Astrocyte (in vitro differentiated cells and primary cell): ENCODE results near the gene LAMA1. TPM values are rescaled to one million over a fixed set of nuclear protein-coding genes. Genes with fewer than 3 reads are reported as not detected.

ENCODE experiments used
- DNase-seq: peaks from one replicate; pipeline ENCODE4 v3.0.0-alpha.2; 2010; ENCODE audit warnings: low read depth
- FAIRE-seq: peaks from 2 replicates; lab custom pipeline; 2011; peaks lifted over from hg19 to GRCh38; lab: Jason Lieb, UNC
- H2AFZ ChIP-seq: 2 replicates; pipeline ENCODE4 v1.6.0; 2012; ENCODE audit warnings: low read depth, low read length, inconsistent platforms
- H3K27ac ChIP-seq: 2 replicates; pipeline ENCODE4 v1.5.1; 2011; ENCODE audit warnings: low read depth, low read length, inconsistent platforms
- H3K27me3 ChIP-seq: 2 replicates; pipeline ENCODE4 v1.6.0; 2011; ENCODE audit warnings: low read length, inconsistent platforms; ENCODE audit not compliant: insufficient read depth
- H3K36me3 ChIP-seq: 2 replicates; pipeline ENCODE4 v1.5.1; 2011; ENCODE audit warnings: low read length, inconsistent platforms; ENCODE audit not compliant: insufficient read depth
- H3K4me1 ChIP-seq: 2 replicates; pipeline ENCODE4 v1.5.1; 2011; ENCODE audit warnings: low read length, inconsistent platforms; ENCODE audit not compliant: insufficient read depth
- H3K4me2 ChIP-seq: 2 replicates; pipeline ENCODE4 v1.6.0; 2012; ENCODE audit warnings: low read length, inconsistent platforms
- H3K4me3 ChIP-seq: 2 replicates; pipeline ENCODE4 v1.5.1; 2011; ENCODE audit warnings: low read depth, mild to moderate bottlenecking, low read length, inconsistent platforms; ENCODE audit not compliant: insufficient read depth
- H3K79me2 ChIP-seq: 2 replicates; pipeline ENCODE4 v1.6.0; 2012; ENCODE audit warnings: mild to moderate bottlenecking, low read length, inconsistent platforms; ENCODE audit not compliant: insufficient read depth
- H3K9ac ChIP-seq: 2 replicates; pipeline ENCODE4 v1.6.0; 2012; ENCODE audit warnings: mild to moderate bottlenecking, low read length, inconsistent platforms
- H3K9me3 ChIP-seq: 2 replicates; pipeline ENCODE4 v1.5.1; 2012; ENCODE audit warnings: low read depth, mild to moderate bottlenecking, low read length, inconsistent platforms; ENCODE audit not compliant: insufficient read depth
- H4K20me1 ChIP-seq: 2 replicates; pipeline ENCODE4 v1.6.0; 2012; ENCODE audit warnings: low read length, inconsistent platforms; ENCODE audit not compliant: insufficient read depth
- H3K27ac Mint-ChIP-seq: one replicate; pipeline ENCODE4 v1.8.0; 2021; ENCODE audit warnings: mild to moderate bottlenecking, mixed read lengths; ENCODE audit not compliant: unreplicated experiment
- H3K27me3 Mint-ChIP-seq: one replicate; pipeline ENCODE4 v1.8.0; 2021; ENCODE audit warnings: low read depth, mixed read lengths; ENCODE audit not compliant: unreplicated experiment
- H3K36me3 Mint-ChIP-seq: one replicate; pipeline ENCODE4 v1.8.0; 2021; ENCODE audit warnings: low read depth, mixed read lengths; ENCODE audit not compliant: unreplicated experiment
- H3K4me1 Mint-ChIP-seq: one replicate; pipeline ENCODE4 v1.8.0; 2021; ENCODE audit warnings: low read depth, mixed read lengths; ENCODE audit not compliant: unreplicated experiment
- H3K4me3 Mint-ChIP-seq: one replicate; pipeline ENCODE4 v1.8.0; 2021; ENCODE audit warnings: mild to moderate bottlenecking, moderate library complexity, mixed read lengths; ENCODE audit not compliant: unreplicated experiment
- H3K9me3 Mint-ChIP-seq: one replicate; pipeline ENCODE4 v1.8.0; 2021; ENCODE audit warnings: mild to moderate bottlenecking, mixed read lengths; ENCODE audit not compliant: unreplicated experiment
- CTCF ChIP-seq: IDR thresholded peaks from 2 replicates; pipeline ENCODE4 v1.5.1; 2011; ENCODE audit warnings: low read depth, mild to moderate bottlenecking, inconsistent platforms, low read length, moderate library complexity; ENCODE audit not compliant: insufficient read depth
- EZH2 ChIP-seq: IDR thresholded peaks from 2 replicates; pipeline ENCODE4 v1.6.1; 2012; ENCODE audit warnings: mild to moderate bottlenecking, low read length, inconsistent platforms; ENCODE audit not compliant: insufficient read depth
- total RNA-seq: library from RNA; stranded (reverse); gene quantifications from 2 replicates; pipeline ENCODE4 v1.2.1, GENCODE V29; 2021

LAMA1 gene
- total RNA-seq, 1 donor from 2014 or later, result 17.4 TPM

DNA sequence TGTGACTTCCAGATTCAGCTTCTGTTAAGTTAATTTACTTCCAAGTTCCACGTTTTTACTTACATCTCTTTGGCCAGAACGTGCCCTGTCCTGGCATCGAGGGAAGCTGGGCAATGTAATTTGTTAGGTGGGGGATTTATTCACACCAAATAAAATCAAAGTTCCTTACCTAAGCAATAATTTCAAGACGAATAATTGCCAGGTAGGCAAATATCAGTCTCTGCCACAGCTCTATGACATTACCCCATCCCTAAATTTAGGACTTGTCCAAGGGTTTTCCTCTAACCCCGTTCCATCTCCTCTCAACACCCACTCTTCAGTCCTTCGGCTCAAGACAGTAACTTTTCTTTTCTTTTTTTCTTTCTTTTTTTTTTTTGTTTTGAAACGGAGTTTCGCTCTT lies 38.3 kb upstream of the LAMA1 start:
- H3K36me3 ChIP-seq, result no peaks in the 10 kb centered on the region
- no peak overlapping the region for H2AFZ ChIP-seq
- FAIRE-seq (no peak), DNase-seq (no peak)
- H4K20me1 ChIP-seq, result no peaks in the 10 kb centered on the region
- TF ChIP-seq CTCF (no peak), EZH2 (no peak)
- H3K27me3 ChIP-seq, result no peaks in the 10 kb centered on the region
- H3K36me3 Mint-ChIP-seq, result no peaks in the 10 kb centered on the region
- H3K4me3 ChIP-seq, result no peak overlapping the region
- no peaks in the 10 kb centered on the region for H3K79me2 ChIP-seq
- no peak overlapping the region for H3K9ac ChIP-seq
- no peak overlapping the region for H3K27ac Mint-ChIP-seq
- no peaks in the 10 kb centered on the region for H3K9me3 ChIP-seq
- H3K4me1 Mint-ChIP-seq, result peaks cover 9% of the 10 kb centered on the region
- no peaks in the 10 kb centered on the region for H3K9me3 Mint-ChIP-seq
- no peak overlapping the region for H3K4me3 Mint-ChIP-seq
- no peaks in the 10 kb centered on the region for H3K27me3 Mint-ChIP-seq
- no peak overlapping the region for H3K27ac ChIP-seq
- no peak overlapping the region for H3K4me2 ChIP-seq
- H3K4me1 ChIP-seq, result peaks cover 10% of the 10 kb centered on the region

DNA sequence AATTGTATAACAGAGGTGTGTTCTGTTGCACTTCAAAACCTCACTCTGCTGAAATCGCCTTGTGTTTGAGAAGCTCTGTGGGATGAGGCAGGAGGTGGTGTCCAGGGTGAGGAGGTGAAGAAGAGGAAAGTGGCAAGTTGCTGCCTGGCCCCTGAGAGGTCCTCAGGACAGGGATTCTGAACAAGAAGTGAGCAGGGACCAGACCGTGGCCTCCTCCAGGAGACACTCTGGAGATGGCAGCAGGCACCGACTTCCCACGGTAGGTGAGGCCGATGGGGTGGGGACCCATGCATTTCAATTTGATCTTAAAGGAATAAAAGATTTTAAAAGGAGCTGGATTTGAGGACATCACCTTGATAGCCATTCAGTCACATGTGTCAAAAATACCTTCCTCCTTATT lies 37.5 kb upstream of the LAMA1 start:
- no peak for TF ChIP-seq CTCF
- TF ChIP-seq EZH2, result no peak
- Histone ChIP-seq H3K4me3 (no peak overlapping the region), H3K79me2 (no peaks in the 10 kb centered on the region), H3K9me3 (no peaks in the 10 kb centered on the region), H3K9ac (no peak overlapping the region), H3K27me3 (no peaks in the 10 kb centered on the region), H3K36me3 (no peaks in the 10 kb centered on the region), H3K27ac (no peak overlapping the region), H4K20me1 (no peaks in the 10 kb centered on the region), H2AFZ (no peak overlapping the region), H3K4me1 (peaks cover 10% of the 10 kb centered on the region), H3K4me2 (no peak overlapping the region)
- no peaks in the 10 kb centered on the region for H3K27me3 Mint-ChIP-seq
- no peak overlapping the region for H3K27ac Mint-ChIP-seq
- H3K9me3 Mint-ChIP-seq, result no peaks in the 10 kb centered on the region
- H3K4me3 Mint-ChIP-seq, result no peak overlapping the region
- DNase-seq (no peak), FAIRE-seq (no peak)
- no peaks in the 10 kb centered on the region for H3K36me3 Mint-ChIP-seq
- H3K4me1 Mint-ChIP-seq, result peaks cover 9% of the 10 kb centered on the region

DNA sequence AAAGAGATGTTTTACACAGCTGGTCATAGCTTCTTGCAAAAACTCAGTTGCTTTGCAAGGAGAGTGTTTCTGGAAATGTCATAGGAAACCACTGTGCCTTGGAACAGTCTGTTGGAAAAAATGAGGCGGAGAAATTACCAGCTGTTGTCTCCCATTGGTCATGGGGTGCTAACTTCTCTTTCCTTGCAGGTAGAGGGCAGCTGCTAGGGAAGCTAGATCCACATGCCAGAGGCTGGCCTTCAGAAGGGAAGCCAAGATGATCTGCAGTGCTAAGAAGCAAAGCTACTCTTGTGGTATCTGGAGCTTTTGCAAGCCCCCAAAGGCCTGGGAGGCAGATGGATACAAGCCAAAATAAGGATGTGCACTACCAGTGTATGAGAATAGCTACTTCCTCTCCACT lies 34.8 kb upstream of the LAMA1 start:
- H3K79me2 ChIP-seq, result no peaks in the 10 kb centered on the region
- Mint-ChIP-seq H3K4me1 (peaks cover 3% of the 10 kb centered on the region), H3K36me3 (no peaks in the 10 kb centered on the region), H3K4me3 (no peak overlapping the region), H3K27me3 (no peaks in the 10 kb centered on the region), H3K27ac (no peak overlapping the region), H3K9me3 (no peaks in the 10 kb centered on the region)
- H3K9ac ChIP-seq, result no peak overlapping the region
- H3K27me3 ChIP-seq, result no peaks in the 10 kb centered on the region
- H3K4me1 ChIP-seq, result no peaks in the 10 kb centered on the region
- TF ChIP-seq CTCF (no peak), EZH2 (no peak)
- H3K9me3 ChIP-seq, result no peaks in the 10 kb centered on the region
- peak; percentile 7 for DNase-seq
- H4K20me1 ChIP-seq, result no peaks in the 10 kb centered on the region
- no peak overlapping the region for H3K4me3 ChIP-seq
- H3K4me2 ChIP-seq, result no peak overlapping the region
- FAIRE-seq, result no peak
- H2AFZ ChIP-seq, result no peak overlapping the region
- no peak overlapping the region for H3K27ac ChIP-seq
- H3K36me3 ChIP-seq, result no peaks in the 10 kb centered on the region
